DMS53 treated with DMSO at 0.1 percent for 48 hours (cell line): Measurements from ENCODE around the gene BTN3A1.

Experiments
- DNase-seq: peaks from one replicate; lab custom pipeline; 2025; ENCODE audit not compliant: unreplicated experiment; lab: John Stamatoyannopoulos, UW

Gene BTN3A1

DNA sequence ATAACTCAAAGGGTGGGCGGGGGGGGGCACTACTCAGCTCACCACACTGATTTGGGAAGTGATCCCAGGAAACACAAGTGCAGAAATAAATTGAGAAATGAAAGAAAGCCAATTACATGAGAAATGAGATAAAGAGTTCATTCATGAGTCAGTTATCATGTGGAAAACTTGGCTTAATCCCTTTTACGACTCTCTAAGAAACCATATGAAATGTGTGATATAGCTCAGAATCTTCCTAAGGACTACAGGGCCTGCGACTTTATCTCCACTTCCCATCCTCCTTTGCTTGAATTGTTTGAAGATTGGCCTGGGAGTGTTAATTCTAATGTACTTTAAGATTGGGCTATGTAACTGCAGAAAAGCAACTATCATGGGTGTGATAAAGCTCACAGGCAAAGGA, 22.8 kb upstream of the BTN3A1 start:
- no peak for DNase-seq

DNA sequence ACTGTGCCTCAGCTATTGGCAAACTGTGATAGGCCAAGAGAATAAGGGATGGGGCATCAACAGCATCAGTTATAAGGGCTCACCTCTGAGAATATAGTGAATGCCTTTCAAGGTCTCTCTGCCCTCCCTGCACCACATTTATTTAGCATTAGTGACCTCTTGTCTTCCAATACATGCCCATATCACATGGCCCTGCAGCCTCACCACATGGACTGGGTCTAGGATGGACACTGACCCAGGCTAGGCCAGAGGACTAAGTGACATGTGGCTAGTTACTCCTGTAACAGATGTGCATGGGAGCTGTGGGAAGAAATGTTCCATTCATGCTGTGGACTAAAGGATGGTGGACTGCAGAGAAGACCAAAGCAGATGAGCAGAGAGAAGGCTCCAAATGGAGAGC, 22.3 kb upstream of the BTN3A1 start:
- DNase-seq = no peak

DNA sequence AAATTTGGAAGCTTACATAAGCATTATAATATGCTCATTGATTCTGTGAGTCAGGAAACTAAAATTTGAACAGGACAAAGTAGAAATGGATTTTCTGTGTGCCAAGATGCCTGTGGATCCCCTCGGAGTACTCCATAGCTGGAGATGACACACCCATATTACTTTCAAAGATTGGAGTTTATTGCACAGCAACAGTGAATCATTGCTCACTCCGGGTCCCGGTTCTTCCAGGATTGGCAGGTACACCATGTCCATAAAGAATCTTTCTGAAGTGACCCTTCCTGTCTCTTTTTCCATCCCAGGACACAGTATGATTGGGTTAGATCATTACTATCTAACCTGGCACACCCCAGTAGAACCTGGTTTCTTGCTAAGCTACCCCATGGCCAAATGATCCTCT, 21.8 kb upstream of the BTN3A1 start:
- no peak for DNase-seq

DNA sequence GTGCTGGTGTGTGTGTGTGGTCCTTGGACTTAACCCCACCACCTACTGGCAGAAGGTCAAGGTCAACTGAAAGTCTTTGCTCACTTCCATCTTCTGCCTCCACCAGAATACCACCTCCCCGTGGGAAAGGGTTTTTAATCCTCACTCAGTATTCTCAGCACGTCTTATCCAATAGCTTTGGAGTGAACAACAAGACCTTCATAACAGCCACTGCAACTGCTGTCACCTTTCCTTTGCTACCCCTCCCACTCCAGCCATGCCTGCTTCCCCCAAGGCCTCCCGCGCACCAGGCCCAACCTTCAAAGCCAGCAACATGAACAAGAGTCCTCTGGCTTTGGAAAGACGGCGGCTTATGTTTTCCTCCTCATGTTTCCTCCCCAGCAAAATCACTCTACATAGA, 20.0 kb upstream of the BTN3A1 start:
- DNase-seq = no peak

DNA sequence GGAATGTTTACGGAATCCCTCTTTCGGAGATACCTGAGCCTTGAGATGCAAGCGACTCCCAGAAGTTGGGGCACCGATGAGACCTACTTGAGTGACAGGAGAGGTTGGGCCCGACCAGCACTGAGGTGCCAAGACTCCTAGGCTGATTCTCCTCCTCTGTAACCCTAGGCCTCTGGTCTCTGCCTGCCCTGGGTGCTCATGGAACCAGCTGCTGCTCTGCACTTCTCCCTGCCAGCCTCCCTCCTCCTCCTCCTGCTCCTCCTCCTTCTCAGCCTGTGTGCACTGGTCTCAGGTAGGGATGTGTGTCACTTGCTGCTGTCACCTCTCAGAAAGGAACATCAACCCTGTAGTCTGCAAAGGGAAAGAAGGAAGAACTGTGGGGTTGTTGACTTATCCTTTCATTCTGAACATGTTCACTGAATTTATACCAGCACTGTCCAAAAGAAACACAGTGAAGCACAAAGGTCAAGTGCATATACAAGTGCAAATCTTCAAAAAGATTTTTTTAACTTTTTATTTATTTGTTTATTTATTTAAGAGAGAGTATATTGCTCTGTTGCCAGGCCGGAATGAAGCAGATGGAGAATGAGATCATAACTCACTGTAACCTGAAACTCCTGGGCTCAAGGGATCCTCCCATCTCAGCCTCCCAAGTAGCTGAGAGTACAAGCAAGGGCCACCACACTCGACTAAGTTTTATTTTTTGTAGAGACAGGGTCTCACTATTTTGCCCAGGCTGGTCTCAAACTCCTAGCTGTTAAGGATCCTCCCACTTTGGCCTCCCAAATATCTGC, 18.3 kb upstream of the BTN3A1 start:
- DNase-seq = peak; percentile 78

DNA sequence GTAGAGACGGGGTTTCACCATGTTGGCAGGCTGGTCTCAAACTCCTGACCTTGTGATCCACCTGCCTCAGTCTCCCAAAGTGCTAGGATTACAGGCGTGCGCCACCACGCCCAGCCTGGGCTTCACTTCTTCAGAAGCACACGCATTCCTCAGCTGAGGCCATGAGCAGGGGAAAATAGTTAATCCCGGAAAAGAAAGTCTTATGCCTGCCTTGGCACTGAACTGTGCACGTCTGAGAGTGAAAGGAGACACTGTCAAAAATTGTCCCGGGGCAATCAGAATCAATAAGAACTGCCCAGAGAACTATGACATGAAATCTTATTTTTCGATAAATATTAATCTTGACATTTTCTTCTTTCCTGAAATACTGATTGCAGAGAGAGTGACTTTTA, 16.3 kb upstream of the BTN3A1 start:
- DNase-seq = no peak

DNA sequence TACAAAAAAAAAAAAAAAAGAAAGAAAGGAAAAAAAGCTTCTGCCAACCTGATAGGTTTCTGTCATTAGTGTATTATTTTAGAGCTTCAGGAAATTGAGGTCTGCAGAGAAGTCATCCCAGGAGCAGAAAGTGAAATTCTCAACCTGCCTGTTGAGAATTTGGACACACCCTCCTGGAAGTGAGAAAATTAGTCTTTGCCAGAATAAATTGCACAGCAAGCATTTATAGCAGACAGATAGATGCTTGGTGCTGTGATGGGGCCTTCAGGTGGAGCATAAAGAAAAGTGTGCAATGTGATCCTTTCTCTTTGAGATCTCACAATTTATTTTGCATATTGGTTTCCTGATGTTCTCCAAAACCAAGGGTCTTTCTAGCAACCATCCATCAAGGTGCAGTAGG, 14.5 kb upstream of the BTN3A1 start:
- DNase-seq = no peak

DNA sequence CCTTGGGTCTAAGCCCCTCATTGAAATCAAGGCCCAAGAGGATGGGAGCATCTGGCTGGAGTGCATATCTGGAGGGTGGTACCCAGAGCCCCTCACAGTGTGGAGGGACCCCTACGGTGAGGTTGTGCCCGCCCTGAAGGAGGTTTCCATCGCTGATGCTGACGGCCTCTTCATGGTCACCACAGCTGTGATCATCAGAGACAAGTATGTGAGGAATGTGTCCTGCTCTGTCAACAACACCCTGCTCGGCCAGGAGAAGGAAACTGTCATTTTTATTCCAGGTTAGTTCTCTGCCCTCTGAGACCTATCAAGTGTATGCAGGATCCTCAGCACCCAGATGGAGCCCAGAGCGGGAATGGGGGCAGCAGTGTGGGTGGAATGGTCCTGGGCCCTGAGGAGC, 14.1 kb upstream of the BTN3A1 start:
- DNase-seq = no peak

DNA sequence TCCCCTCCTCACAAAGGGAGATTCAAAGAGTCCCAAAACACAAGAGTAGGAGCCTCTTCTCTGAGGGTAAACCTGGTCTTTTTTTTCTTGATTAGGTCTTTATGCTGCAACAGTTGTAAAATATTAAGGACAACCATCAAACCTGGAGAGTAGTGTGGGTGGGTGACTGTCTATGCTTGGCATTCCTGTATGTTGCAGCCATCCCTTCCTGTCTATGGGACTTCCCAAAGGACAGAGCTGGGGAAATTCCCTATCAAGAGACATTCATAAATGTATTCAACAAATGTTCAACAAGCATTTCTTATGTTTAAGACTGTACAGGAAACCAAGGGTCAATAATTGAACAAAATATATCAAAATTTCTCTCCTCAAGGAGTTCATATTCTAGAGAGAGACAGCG, 13.6 kb upstream of the BTN3A1 start:
- DNase-seq = no peak

DNA sequence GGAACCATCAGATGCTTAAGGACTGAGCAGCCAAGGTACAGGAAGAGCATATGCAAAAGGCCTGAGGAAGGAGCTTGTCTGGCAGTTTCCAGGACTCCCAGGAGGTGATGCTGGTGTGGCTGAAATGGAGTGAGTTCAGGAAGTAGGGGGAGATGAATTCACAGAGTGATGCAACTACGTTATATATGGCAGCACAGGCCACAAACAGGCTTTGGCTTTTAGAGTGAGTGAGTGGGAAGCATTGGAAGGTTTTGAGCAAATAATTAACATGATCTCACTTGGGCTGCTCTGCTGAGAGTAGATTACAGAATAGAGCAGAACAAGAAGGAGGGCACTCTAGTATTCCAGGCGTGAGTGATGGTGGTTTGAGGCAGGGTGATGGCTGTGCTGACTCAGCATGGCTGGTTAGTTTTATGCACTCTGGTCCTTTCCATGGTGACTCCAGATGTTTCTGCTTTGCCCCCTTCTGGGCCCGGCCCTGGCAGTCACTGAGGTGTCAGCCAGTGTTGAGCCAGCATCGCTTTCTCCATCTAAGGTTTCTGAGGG, 12.7 kb upstream of the BTN3A1 start:
- no peak for DNase-seq

DNA sequence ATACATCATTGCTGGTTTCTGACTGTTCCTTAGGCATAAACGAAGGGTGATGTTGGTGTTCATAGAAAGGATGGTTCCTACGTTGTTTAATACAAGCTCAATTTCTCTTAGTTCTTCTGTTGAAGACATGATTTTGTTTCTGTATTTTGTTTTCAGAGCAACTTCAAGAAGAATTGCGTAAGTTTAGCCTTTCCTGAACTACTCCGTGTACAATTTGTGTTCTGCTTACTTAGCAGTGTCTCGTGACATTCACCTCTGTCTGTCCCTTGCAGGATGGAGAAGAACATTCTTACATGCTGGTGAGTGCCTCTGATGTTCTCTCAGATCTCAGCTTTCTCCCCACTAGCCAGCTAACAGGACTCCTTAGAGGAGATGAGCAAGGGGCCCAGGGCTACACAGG, 11.5 kb upstream of the BTN3A1 start:
- DNase-seq = no peak

DNA sequence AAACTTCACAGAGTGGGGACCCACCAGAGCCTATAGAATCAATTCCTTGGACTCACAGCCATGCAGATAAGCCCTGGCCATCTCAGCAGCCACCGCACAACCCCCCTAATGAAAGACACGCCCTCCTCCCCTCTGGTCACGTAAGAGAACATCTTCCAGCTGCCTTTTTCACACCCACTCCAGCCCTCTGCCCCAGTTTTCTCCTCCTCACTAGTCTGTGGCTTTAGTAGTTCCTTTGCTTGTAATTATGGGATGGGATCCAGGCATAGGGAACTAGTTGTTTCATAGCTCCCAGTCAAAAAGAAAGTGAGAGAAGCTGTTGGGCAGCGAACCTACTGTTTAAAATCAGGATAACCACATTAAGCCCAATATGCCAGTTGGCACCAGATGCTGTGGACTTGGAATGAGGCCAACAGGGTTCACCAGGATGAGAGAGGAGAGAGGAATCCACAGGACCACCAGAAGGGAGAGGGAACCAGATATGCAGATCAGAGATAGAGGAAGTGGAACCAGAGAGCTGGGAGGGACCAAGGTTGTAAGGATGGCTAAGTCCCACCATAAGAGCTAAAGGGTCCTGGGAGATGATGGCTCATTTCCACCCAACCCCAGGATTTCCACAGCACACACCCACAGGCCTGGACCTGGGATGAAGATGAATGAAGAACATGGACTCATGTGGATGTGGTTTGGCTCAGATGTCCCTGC, 9.0 kb upstream of the BTN3A1 start:
- DNase-seq = no peak

DNA sequence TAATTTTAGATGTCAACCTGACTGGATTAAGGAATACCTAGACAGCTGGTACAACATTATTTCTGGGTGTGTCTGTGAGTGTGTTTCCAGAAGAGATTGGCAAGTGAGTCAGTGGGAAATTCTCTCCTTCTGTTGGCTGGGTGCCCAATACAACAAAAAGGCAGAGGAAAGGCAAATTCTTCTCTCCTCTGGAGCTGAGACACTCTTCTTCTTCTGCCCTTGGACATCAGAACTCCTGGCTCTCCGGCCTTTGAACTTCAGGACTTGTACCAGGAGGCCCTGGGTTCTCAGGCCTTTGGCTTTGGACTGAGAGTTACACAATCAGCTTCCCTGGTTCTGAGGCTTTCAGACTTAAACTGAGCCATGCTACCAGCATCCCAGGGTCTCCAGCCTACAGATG, 7.8 kb upstream of the BTN3A1 start:
- DNase-seq = peak; percentile 6

DNA sequence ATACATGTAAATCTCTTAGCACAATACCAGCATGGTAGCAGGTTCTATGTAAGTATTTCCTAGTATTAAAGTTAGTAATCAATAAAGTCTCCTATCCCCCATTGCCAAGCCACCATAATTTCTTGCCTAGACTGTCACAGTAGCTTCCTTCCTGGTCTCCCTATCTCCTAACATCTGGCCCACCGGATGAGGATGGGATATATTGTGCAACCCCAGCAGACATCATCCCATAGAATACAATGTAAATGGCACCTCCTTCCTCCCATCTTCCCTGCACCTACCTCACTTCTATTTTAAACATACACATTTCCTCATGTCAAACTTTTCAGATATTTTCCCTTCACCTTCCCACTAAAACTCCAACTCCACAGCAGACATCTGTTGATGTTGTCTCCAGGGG, 3.5 kb upstream of the BTN3A1 start:
- no peak for DNase-seq

DNA sequence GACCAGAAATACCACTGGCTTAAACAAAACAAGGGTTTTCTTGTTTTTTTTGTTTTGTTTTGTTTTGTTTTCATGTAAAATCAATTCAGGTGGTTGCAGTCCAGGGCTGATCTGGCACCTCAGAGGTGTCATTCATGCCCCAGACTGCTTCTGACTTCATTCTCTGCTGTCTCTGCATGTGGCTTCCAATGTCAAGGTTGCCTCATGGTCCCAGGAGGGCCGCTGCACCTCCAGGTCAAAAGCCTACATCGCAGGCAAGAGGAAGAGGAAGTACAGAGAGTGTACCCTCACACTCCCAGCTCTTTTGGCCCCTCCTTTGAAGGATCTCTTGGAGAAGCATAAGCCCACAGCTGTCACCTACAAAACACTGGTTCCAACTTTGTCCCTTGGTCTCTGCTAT, 1.4 kb upstream of the BTN3A1 start:
- no peak for DNase-seq

DNA sequence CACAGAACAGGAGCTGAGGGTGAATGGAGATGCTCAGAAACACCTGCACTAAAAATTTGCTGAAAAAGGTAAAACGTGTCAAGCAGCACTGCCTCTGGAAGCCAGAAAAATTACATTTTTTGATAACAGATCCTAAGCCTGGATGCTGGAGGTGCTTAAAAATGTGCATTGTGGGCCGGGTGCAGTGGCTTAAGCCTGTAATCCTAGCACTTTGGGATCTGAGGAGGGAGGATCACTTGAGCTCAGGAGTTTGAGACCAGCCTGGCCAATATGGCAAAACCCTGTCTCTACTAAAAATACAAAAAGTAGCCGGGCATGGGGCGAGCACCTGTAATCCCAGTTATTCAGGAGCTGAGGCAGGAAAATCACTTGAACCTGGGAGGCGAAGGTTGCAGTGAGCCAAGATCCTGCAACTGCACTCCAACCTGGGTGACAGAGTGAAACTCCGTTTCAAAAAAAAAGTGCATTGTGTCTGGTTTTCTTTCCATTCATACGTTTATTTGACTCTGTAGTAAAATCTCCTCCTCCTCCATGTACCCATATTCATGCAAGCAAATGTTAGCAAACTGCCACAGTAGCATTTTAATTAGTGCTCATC, 587 bp upstream of the BTN3A1 start:
- no peak for DNase-seq

DNA sequence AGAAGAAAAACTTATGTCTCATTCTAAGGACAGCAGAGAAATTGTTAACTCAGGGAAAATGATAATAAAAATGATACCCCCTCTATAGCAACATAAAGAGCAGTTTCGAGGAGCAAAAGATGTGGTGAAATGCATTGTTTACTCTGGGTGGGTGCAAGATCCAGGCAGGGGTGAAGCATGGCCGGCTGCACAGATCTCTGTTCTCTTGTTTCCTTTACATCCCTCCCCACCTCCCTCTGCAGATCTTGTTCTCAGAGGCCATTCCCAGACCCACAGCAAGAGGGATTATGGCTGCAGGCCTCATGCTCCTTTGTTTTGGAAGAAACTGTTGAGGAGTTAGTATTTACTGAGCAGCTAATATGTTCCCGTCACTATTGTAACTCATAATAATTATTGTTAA, 1.8 kb downstream of the BTN3A1 start:
- no peak for DNase-seq

DNA sequence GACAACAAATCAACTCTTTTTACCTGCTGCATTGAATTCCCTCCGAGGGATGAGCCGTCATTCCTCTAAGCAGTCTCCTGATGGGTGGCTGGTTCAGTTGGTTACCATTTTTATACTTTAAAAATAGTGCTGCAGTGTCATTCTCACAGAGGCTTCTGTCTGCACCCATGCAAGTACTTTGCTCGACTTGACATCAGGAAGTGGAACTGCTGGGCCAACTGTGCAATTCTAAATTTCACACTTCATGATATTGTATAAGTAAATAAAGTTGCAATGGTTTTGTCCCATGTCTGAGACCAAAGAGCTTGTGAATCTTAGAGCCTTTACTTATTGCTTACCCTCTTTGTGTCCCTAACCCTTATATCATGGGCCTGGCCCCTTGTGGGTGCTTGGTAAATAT, 2.5 kb downstream of the BTN3A1 start:
- no peak for DNase-seq

DNA sequence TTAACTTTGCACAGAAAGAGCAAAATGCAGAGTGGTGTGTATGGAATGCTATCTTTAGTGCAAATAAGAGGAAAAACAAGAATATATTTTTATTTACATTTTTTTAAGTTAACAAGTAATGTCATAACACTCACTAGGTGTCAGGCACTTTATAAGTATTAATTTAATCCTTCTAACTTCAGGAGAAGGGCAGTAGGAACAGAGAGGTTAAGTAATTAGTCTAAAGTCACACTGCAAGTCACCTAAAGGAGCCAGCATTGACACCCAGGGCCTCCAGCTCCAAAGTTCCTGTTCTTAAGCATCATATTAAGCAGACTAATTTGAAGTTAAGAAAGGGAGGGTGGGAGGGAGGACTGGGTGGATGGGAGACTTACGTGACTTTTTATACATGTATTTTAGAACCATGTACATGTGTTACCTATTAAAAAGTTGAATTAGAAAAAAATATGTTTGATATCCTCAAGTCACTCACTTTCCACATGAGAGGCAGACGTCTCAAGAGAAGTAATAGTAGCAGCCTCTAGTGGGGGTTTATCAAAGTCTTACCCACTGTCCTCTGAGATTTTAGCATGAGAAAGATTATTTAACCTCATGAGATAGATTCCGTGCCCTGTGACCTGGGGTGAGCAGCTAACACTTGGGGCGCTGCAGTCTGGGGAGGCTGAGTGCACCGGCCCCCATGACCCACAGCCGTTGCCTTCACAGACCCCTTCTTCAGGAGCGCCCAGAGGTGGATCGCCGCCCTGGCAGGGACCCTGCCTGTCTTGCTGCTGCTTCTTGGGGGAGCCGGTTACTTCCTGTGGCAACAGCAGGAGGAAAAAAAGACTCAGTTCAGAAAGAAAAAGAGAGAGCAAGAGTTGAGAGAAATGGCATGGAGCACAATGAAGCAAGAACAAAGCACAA, 7.0 kb downstream of the BTN3A1 start:
- DNase-seq = no peak

DNA sequence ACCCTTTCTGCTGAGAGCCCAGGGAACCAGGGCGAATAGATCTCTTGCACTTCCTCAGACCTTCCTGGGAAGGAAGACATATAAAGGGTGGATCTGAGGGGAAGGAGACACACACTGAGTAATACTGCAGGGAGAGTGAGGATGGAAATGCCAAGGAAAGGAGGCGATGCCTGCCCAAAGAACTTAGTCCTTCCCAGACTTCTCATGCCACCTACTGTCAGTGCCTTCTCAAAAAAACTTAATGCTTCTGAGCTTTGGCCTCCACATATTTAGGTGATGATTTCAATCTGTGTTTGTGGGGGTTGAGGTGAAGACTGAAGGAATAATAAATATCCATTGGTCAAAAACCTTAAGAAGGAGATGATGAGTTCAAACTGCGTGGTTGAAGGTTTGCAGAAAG, 9.7 kb downstream of the BTN3A1 start:
- DNase-seq = no peak

DNA sequence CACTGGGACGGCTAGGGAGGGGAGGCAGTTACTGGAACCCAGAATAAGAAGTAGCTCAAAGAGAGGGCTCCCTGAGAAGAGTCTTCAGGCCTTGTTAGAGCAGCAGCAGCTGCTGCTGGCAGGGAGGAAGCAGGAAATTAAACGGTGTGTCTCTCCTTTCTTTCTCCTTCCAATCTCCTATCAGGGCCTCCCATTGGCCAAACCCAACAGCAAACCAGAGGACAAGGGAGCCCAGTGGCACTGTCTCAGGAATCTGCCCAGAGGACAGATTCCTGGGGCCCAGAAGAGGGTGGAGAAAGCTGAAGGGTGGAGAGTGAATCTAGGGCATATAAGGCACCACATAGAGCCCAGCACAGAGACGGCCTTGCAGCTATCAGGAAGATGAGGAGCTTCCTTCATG, 10.2 kb downstream of the BTN3A1 start:
- DNase-seq = no peak
